H1 (cell line): ENCODE results near the gene NUDT6. TPM values are rescaled to one million over a fixed set of nuclear protein-coding genes. Genes with fewer than 3 reads are reported as not detected.
"Not testable (repeated sequence)": the region's sequence is repeated elsewhere in the genome, so short reads cannot be mapped to it uniquely, and the experiment has no call there.

Experiments
- CTCF ChIA-PET: fragments of 300-600 bp; sonication (Branson Sonifier 250); formaldehyde crosslinking; loops from one replicate; lab custom pipeline; 2021; ENCODE audit not compliant: partially characterized antibody; lab: Charles Lee
- POLR2A ChIA-PET: fragments of 300-600 bp; sonication (Branson Sonifier 250); formaldehyde crosslinking; loops from one replicate; lab custom pipeline; 2021; ENCODE audit warnings: inconsistent platforms; ENCODE audit not compliant: partially characterized antibody; lab: Charles Lee
- DNase-seq, 2 experiments: peaks; one replicate each; pipeline versions ENCODE4 v3.0.0 to v3.0.0-alpha.2; 2010 to 2022; ENCODE audit warnings: low spot score in 2 of 2, low read depth in 1 of 2, mixed read lengths in 1 of 2
- FAIRE-seq: peaks from 2 replicates; lab custom pipeline; 2011; peaks lifted over from hg19 to GRCh38; lab: Jason Lieb, UNC
- H2AFZ ChIP-seq: 2 replicates; pipeline ENCODE4 v1.8.1; 2012; ENCODE audit warnings: low read length, inconsistent platforms
- H2AK5ac ChIP-seq: 2 replicates; pipeline ENCODE4 v1.6.1; 2013; ENCODE audit warnings: low read depth, low read length
- H2BK120ac ChIP-seq: replicated peaks from 2 replicates; pipeline ENCODE3; 2013; ENCODE audit warnings: low read depth, low read length, inconsistent platforms
- H2BK12ac ChIP-seq: 2 replicates; pipeline ENCODE4 v1.6.1; 2013; ENCODE audit warnings: low read depth, low read length
- H2BK15ac ChIP-seq: 2 replicates; pipeline ENCODE4 v1.6.1; 2013; ENCODE audit warnings: low read length
- H2BK20ac ChIP-seq: 2 replicates; pipeline ENCODE4 v1.6.1; 2013; ENCODE audit warnings: low read length
- H2BK5ac ChIP-seq: 2 replicates; pipeline ENCODE4 v1.6.1; 2013; ENCODE audit warnings: low read depth, low read length
- H3K14ac ChIP-seq: 2 replicates; pipeline ENCODE4 v1.6.1; 2013; ENCODE audit warnings: inconsistent platforms; ENCODE audit not compliant: insufficient read length
- H3K18ac ChIP-seq: 2 replicates; pipeline ENCODE4 v1.6.1; 2013; ENCODE audit warnings: low read length; ENCODE audit errors: extremely low read depth
- H3K23ac ChIP-seq: 2 replicates; pipeline ENCODE4 v1.6.1; 2013; ENCODE audit warnings: inconsistent platforms; ENCODE audit not compliant: insufficient read length
- H3K23me2 ChIP-seq: 2 replicates; pipeline ENCODE4 v1.6.1; 2013; ENCODE audit warnings: low read depth, low read length
- H3K27ac ChIP-seq: 2 replicates; pipeline ENCODE4 v1.6.1; 2011; ENCODE audit warnings: low read depth, low read length, inconsistent platforms
- H3K27me3 ChIP-seq, 4 experiments: replicated peaks in 1 of 4; 1 replicate in 1 of 4; 2 replicates in 3 of 4; pipeline versions ENCODE4 v1.6.1 to v1.8.1; 2011 to 2013; ENCODE audit warnings: low read length in 3 of 4, mild to moderate bottlenecking in 3 of 4, inconsistent platforms in 2 of 4, mixed read lengths in 2 of 4, moderate library complexity in 1 of 4; ENCODE audit not compliant: control insufficient read depth in 3 of 4, insufficient read depth in 3 of 4; ENCODE audit errors: extremely low read depth in 1 of 4
- H3K36me3 ChIP-seq, 4 experiments: 2 replicates each; pipeline versions ENCODE4 v1.6.1 to v1.8.1; 2011 to 2013; ENCODE audit warnings: mild to moderate bottlenecking in 4 of 4, low read length in 3 of 4, moderate library complexity in 2 of 4, control low read depth in 1 of 4, inconsistent platforms in 1 of 4; ENCODE audit not compliant: insufficient read depth in 4 of 4, control insufficient read depth in 2 of 4
- H3K4ac ChIP-seq: replicated peaks from 2 replicates; pipeline ENCODE3; 2013; ENCODE audit warnings: low read length, low read depth, mixed read lengths, inconsistent platforms; ENCODE audit not compliant: insufficient read length
- H3K4me1 ChIP-seq, 4 experiments: replicated peaks in 1 of 4; 1 replicate in 1 of 4; 2 replicates in 3 of 4; pipeline versions ENCODE4 v1.6.1 to v1.8.1; 2011 to 2013; ENCODE audit warnings: low read length in 3 of 4, inconsistent platforms in 2 of 4, mixed read lengths in 1 of 4; ENCODE audit not compliant: insufficient read depth in 4 of 4, control insufficient read depth in 3 of 4
- H3K4me2 ChIP-seq, 2 experiments: 2 replicates each; pipeline versions ENCODE4 v1.6.1 to v1.8.1; 2011 to 2013; ENCODE audit warnings: low read depth in 2 of 2, low read length in 2 of 2, control low read depth in 1 of 2, inconsistent platforms in 1 of 2, mild to moderate bottlenecking in 1 of 2; ENCODE audit not compliant: insufficient read depth in 1 of 2
- H3K4me3 ChIP-seq, 4 experiments: fragments of 200-600, 300-600 bp in 1 of 4; sonication (generic), shearing (Covaris generic), sonication (Bioruptor Twin) in 1 of 4; 2 replicates each; pipeline versions ENCODE4 v1.5.1 to v1.8.1; 2011 to 2016; ENCODE audit warnings: low read length in 4 of 4, low read depth in 3 of 4, control low read depth in 2 of 4, inconsistent platforms in 2 of 4, mild to moderate bottlenecking in 2 of 4, mixed read lengths in 1 of 4, moderate library complexity in 1 of 4; ENCODE audit not compliant: insufficient read depth in 2 of 4; ENCODE audit errors: extremely low read depth in 1 of 4
- H3K56ac ChIP-seq: replicated peaks from 2 replicates; pipeline ENCODE3; 2013; ENCODE audit warnings: low read depth, mild to moderate bottlenecking, mixed read lengths, low read length, inconsistent platforms; ENCODE audit not compliant: insufficient read length
- H3K79me1 ChIP-seq: 2 replicates; pipeline ENCODE4 v1.6.1; 2013; ENCODE audit warnings: low read depth, low read length, control low read depth
- H3K79me2 ChIP-seq, 2 experiments: 2 replicates each; pipeline versions ENCODE4 v1.6.1 to v1.8.1; 2012 to 2013; ENCODE audit warnings: low read length in 2 of 2, mild to moderate bottlenecking in 2 of 2, inconsistent platforms in 1 of 2; ENCODE audit not compliant: insufficient read depth in 2 of 2, control insufficient read depth in 1 of 2
- H3K9ac ChIP-seq, 4 experiments: replicated peaks in 1 of 4; 1 replicate in 1 of 4; 2 replicates in 3 of 4; pipeline versions ENCODE4 v1.6.1 to v1.8.1; 2011 to 2013; ENCODE audit warnings: low read depth in 3 of 4, low read length in 3 of 4, control low read depth in 2 of 4, mild to moderate bottlenecking in 2 of 4, moderate library complexity in 2 of 4, inconsistent platforms in 1 of 4; ENCODE audit errors: extremely low read depth in 1 of 4
- H3K9me3 ChIP-seq, 2 experiments: 2 replicates each; pipeline versions ENCODE4 v1.6.1 to v1.8.1; 2012 to 2013; ENCODE audit warnings: mild to moderate bottlenecking in 2 of 2, moderate library complexity in 2 of 2, control low read depth in 1 of 2, inconsistent platforms in 1 of 2, low read depth in 1 of 2, low read length in 1 of 2, mixed read lengths in 1 of 2; ENCODE audit not compliant: insufficient read depth in 2 of 2
- H4K20me1 ChIP-seq, 2 experiments: replicated peaks in 1 of 2; 2 replicates each; pipeline versions ENCODE3 to v1.8.1; 2011 to 2013; ENCODE audit warnings: inconsistent platforms in 2 of 2, low read length in 2 of 2, mild to moderate bottlenecking in 1 of 2; ENCODE audit not compliant: insufficient read depth in 2 of 2, control insufficient read depth in 1 of 2
- H4K5ac ChIP-seq: 2 replicates; pipeline ENCODE4 v1.6.1; 2013; ENCODE audit warnings: low read length, low read depth, mixed read lengths, inconsistent platforms; ENCODE audit not compliant: insufficient read length
- H4K8ac ChIP-seq: 2 replicates; pipeline ENCODE4 v1.8.0; 2013; ENCODE audit warnings: mild to moderate bottlenecking, moderate library complexity, low read length, inconsistent platforms; ENCODE audit not compliant: insufficient read depth; ENCODE audit errors: extremely low read depth
- H4K91ac ChIP-seq: replicated peaks from 2 replicates; pipeline ENCODE3; 2013; ENCODE audit warnings: low read length, mixed read lengths, inconsistent platforms; ENCODE audit not compliant: insufficient read length
- WGBS, 2 experiments: shearing (Covaris generic) in 1 of 2; methylation state at CpG; one replicate each; pipeline versions ENCODE4 v1.1.6 to v1.1.7; 2013 to 2015; ENCODE audit warnings: low lambda C conversion rate in 2 of 2, mixed read lengths in 2 of 2, inconsistent platforms in 1 of 2, low coverage in 1 of 2, missing lambda C conversion rate in 1 of 2; ENCODE audit not compliant: insufficient replicate concordance in 2 of 2, insufficient coverage in 1 of 2, insufficient read length in 1 of 2; ENCODE audit errors: extremely low coverage in 1 of 2, missing lambda C conversion rate in 1 of 2; 5-methylcytosine and 5-hydroxymethylcytosine counted together
- polyA plus RNA-seq, 7 experiments: library from polyadenylated mRNA; depleted of rRNA in 3 of 7; stranded (reverse) in 5 of 7; unstranded in 2 of 7; fragments of >200 nt in 5 of 7; fragments of 200-250 nt in 2 of 7; gene quantifications; 1 replicate in 5 of 7; 2 replicates in 1 of 7; 4 replicates in 1 of 7; pipeline versions ENCODE4 v1.2.1 to v1.2.3, GENCODE V29; 2011 to 2013; ENCODE audit warnings: missing spikeins in 2 of 7, mixed read lengths in 2 of 7
- total RNA-seq: library from RNA; stranded (reverse); fragmentation: NEBNext Ultra II Directional; extraction: Animal tissue kit (Norgen Biotek cat#: 25700); gene quantifications from 2 replicates; pipeline ENCODE4 v1.2.1, GENCODE V29; 2021

The NUDT6 gene
- total and polyA plus RNA-seq, 2 of the 8 experiments (the other 6 are each of a cell fraction or from before 2014, with no cell fraction given) = 5.0 to 12.4 TPM

DNA sequence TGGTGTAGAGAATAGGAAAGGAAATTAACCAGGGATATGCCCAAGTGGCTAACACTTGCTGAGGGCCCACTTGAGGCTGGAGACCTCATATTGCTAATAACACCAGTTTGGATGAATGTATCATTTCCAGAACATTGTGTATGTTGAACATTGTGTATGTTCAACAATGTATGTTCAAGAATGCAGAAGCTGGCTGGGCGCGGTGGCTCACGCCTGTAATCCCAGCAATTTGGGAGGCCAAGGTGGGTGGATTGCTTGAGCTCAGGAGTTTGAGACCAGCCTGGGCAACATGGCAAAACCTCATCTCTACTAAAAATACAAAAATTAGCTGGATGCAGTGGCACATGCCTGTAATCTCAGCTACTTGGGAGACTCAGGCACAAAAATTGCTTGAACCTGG, 72.6 kb downstream of the NUDT6 start:
- not testable (repeated sequence) for H3K27ac ChIP-seq, H3K4me3 ChIP-seq, H4K91ac ChIP-seq, H3K27me3 ChIP-seq, DNase-seq, H3K23me2 ChIP-seq, H2AK5ac ChIP-seq, H2BK5ac ChIP-seq, H3K4ac ChIP-seq, H3K18ac ChIP-seq, H2BK120ac ChIP-seq, H2BK12ac ChIP-seq, H2AFZ ChIP-seq, H2BK20ac ChIP-seq, H4K8ac ChIP-seq, H3K14ac ChIP-seq, H3K9ac ChIP-seq, FAIRE-seq, H2BK15ac ChIP-seq, H3K23ac ChIP-seq, H3K56ac ChIP-seq, H4K5ac ChIP-seq, H3K9me3 ChIP-seq
- ChIA-PET CTCF (interaction anchor here (0.9 to 1.2 kb wide), 3 partner anchors 19 to 133 kb away, joined by 3 to 4 read pairs (median 3); no protein-coding TSS in a partner anchor), POLR2A (interaction anchor here (0.6 to 19.7 kb wide), 5 partner anchors 7 to 115 kb away, joined by 3 to 278 read pairs (median 7); partner anchors contain the start of gene FGF2)
- H4K20me1 ChIP-seq = peaks cover 34 to 35% of the 10 kb centered on the region in 2 experiments
- H3K79me1 ChIP-seq = peaks cover 20% of the 10 kb centered on the region
- peaks cover 0 to 41% (median 11%) of the 10 kb centered on the region in 4 experiments; a peak in 5 of 8 replicates for H3K36me3 ChIP-seq
- 100% methylated on average over 3 of the region's 3 CpGs; no CpG with 5 or more reads in 1 of the 2 experiments for WGBS, 2 experiments
- H3K4me2 ChIP-seq = peak overlapping the region in 1 of 2 experiments; percentile 23; a peak in 2 of 4 replicates
- H3K79me2 ChIP-seq = peaks cover 58 to 99% of the 10 kb centered on the region in 2 experiments
- peaks cover 7 to 33% (median 21%) of the 10 kb centered on the region in 4 experiments for H3K4me1 ChIP-seq
